Natural killer cell (primary cell): ENCODE results near the gene FXN. TPM values are rescaled to one million over a fixed set of nuclear protein-coding genes. Genes with fewer than 3 reads are reported as not detected.

ENCODE experiments used
- ATAC-seq, 3 donors: fragments of 150-1000 bp in 2 of 3; fragments of 200-7000 bp in 1 of 3; cut with Tn5 transposase; 1 replicate in 1 of 3; 2 replicates in 2 of 3; pipeline ENCODE4 v1.10.0; 2021; ENCODE audit warnings: mild to moderate bottlenecking in 2 of 3, moderate library complexity in 2 of 3
- DNase-seq, 2 donors: peaks; one replicate each; pipeline versions ENCODE4 v3.0.0 to v3.0.0-alpha.2; 2013 to 2021; ENCODE audit warnings: mixed read lengths in 1 of 2
- H3K27ac ChIP-seq: one replicate; pipeline ENCODE4 v1.5.1; 2013; ENCODE audit warnings: mild to moderate bottlenecking, low read length
- H3K27me3 ChIP-seq: one replicate; pipeline ENCODE4 v1.6.1; 2013; ENCODE audit warnings: low read length; ENCODE audit not compliant: control insufficient read depth, insufficient read depth
- H3K36me3 ChIP-seq: one replicate; pipeline ENCODE4 v1.6.1; 2013; ENCODE audit warnings: low read length; ENCODE audit not compliant: control insufficient read depth, insufficient read depth
- H3K4me1 ChIP-seq: one replicate; pipeline ENCODE4 v1.6.1; 2013; ENCODE audit warnings: low read length; ENCODE audit not compliant: control insufficient read depth, insufficient read depth
- H3K4me3 ChIP-seq: one replicate; pipeline ENCODE4 v1.5.1; 2013; ENCODE audit warnings: low read length
- H3K9me3 ChIP-seq: one replicate; pipeline ENCODE4 v1.6.1; 2013; ENCODE audit warnings: low read length; ENCODE audit not compliant: control insufficient read depth, insufficient read depth
- H3K27ac Mint-ChIP-seq, 2 donors: one replicate each; pipeline ENCODE4 v1.8.0; 2022; ENCODE audit warnings: mild to moderate bottlenecking in 2 of 2, mixed read lengths in 2 of 2, moderate library complexity in 1 of 2
- H3K27me3 Mint-ChIP-seq, 2 donors: one replicate each; pipeline ENCODE4 v1.8.0; 2022; ENCODE audit warnings: low read depth in 2 of 2, mixed read lengths in 2 of 2
- H3K36me3 Mint-ChIP-seq: one replicate; pipeline ENCODE4 v1.8.0; 2022; ENCODE audit warnings: mixed read lengths
- H3K4me1 Mint-ChIP-seq, 2 donors: one replicate each; pipeline ENCODE4 v1.8.0; 2022; ENCODE audit warnings: mixed read lengths in 2 of 2
- H3K4me3 Mint-ChIP-seq: one replicate; pipeline ENCODE4 v1.8.0; 2022; ENCODE audit warnings: mild to moderate bottlenecking, moderate library complexity, mixed read lengths
- H3K9me3 Mint-ChIP-seq, 2 donors: one replicate each; pipeline ENCODE4 v1.8.0; 2022; ENCODE audit warnings: mixed read lengths in 2 of 2
- CTCF ChIP-seq: fragments of 200-600 bp; IDR thresholded peaks from one replicate; pipeline ENCODE4 v1.8.0; 2022; ENCODE audit warnings: antibody characterized with exemption
- WGBS: methylation state at CpG from one replicate; pipeline ENCODE4 v1.1.7; 2013; ENCODE audit warnings: missing lambda C conversion rate; ENCODE audit not compliant: insufficient coverage; 5-methylcytosine and 5-hydroxymethylcytosine counted together
- intact Hi-C: fragments of 100-400 bp; cut with micrococcal nuclease; formaldehyde crosslinking; loops from one replicate; pipeline ENCODE4 v1.14.2; 2022
- total RNA-seq, 4 donors: library from RNA; stranded (reverse); fragments of 120-200 nt in 1 of 4; gene quantifications; one replicate each; pipeline versions ENCODE4 v1.2.3 to v1.2.4, GENCODE V29; 2013 to 2022

FXN gene
- total RNA-seq, 3 donors from 2014 or later (not counting 1 experiment from before 2014, with no cell fraction given), result 11.5 to 19.4 (median 18.9) TPM

GRCh38 chr9:69054989-69055388, 19.4 kb downstream of the FXN start:
- H3K27ac ChIP-seq, result no peak overlapping the region
- H3K4me1 ChIP-seq, result no peaks in the 10 kb centered on the region
- no peaks in the 10 kb centered on the region for H3K27me3 Mint-ChIP-seq
- no peaks in the 10 kb centered on the region for H3K27me3 ChIP-seq
- no peak for TF ChIP-seq CTCF
- H3K36me3 ChIP-seq, result peaks cover 15% of the 10 kb centered on the region
- H3K27ac Mint-ChIP-seq, result no peak overlapping the region
- H3K9me3 Mint-ChIP-seq, result no peaks in the 10 kb centered on the region
- no peaks in the 10 kb centered on the region for H3K9me3 ChIP-seq
- intact Hi-C loops, result loop anchor here (1.0 to 5.0 kb wide), 2 partner anchors 138 to 492 kb away; no protein-coding TSS in a partner anchor
- ATAC-seq, result no peak
- H3K4me1 Mint-ChIP-seq, result peaks cover 12 to 18% of the 10 kb centered on the region in 2 donors
- no peak overlapping the region for H3K4me3 ChIP-seq
- no peaks in the 10 kb centered on the region for H3K36me3 Mint-ChIP-seq
- no peak overlapping the region for H3K4me3 Mint-ChIP-seq
- DNase-seq, result no peak
- 60% methylated on average over 1 of the region's 1 CpG for WGBS

- Histone ChIP-seq H3K4me1 (peaks cover 7% of the 10 kb centered on the region), H3K36me3 (peaks cover 12% of the 10 kb centered on the region), H3K4me3 (no peak overlapping the region), H3K9me3 (no peaks in the 10 kb centered on the region), H3K27me3 (no peaks in the 10 kb centered on the region), H3K27ac (no peak overlapping the region)
- H3K36me3 Mint-ChIP-seq, result no peaks in the 10 kb centered on the region
- peaks cover 26 to 31% of the 10 kb centered on the region in 2 donors for H3K4me1 Mint-ChIP-seq
- no peak for TF ChIP-seq CTCF
- no peaks in the 10 kb centered on the region for H3K27me3 Mint-ChIP-seq
- H3K9me3 Mint-ChIP-seq, result no peaks in the 10 kb centered on the region
- no peak overlapping the region for H3K4me3 Mint-ChIP-seq
- 85% methylated on average over 4 of the region's 4 CpGs for WGBS
- peak overlapping the region; percentile 29 to 59 for H3K27ac Mint-ChIP-seq
- intact Hi-C loops, result no loop called here
- no peak for ATAC-seq
- DNase-seq, result no peak
Measured at GRCh38 chr9:69056191-69056815, 20.8 kb downstream of the FXN start.

- Mint-ChIP-seq H3K4me1 (peaks cover 32 to 35% of the 10 kb centered on the region in 2 donors), H3K9me3 (no peaks in the 10 kb centered on the region), H3K4me3 (no peak overlapping the region), H3K27me3 (no peaks in the 10 kb centered on the region), H3K36me3 (no peaks in the 10 kb centered on the region), H3K27ac (peak overlapping the region in 1 of 2 donors; percentile 9)
- 100% methylated on average over 2 of the region's 2 CpGs for WGBS
- DNase-seq, result no peak
- Histone ChIP-seq H3K27ac (no peak overlapping the region), H3K4me3 (no peak overlapping the region), H3K36me3 (peaks cover 12% of the 10 kb centered on the region), H3K9me3 (no peaks in the 10 kb centered on the region), H3K27me3 (no peaks in the 10 kb centered on the region), H3K4me1 (peaks cover 7% of the 10 kb centered on the region)
- intact Hi-C loops, result no loop called here
- ATAC-seq, result no peak
- no peak for TF ChIP-seq CTCF
Measured at GRCh38 chr9:69058101-69058500, 22.5 kb downstream of the FXN start.

- ATAC-seq, result peak in 2 of 3 donors; percentile 44 to 78
- no peak overlapping the region for H3K4me3 ChIP-seq
- Mint-ChIP-seq H3K4me3 (peak overlapping the region; percentile 61), H3K36me3 (no peaks in the 10 kb centered on the region), H3K27me3 (no peaks in the 10 kb centered on the region), H3K9me3 (no peaks in the 10 kb centered on the region), H3K4me1 (peaks cover 32 to 35% of the 10 kb centered on the region in 2 donors), H3K27ac (peak overlapping the region; percentile 49 to 64)
- DNase-seq, result no peak
- no peaks in the 10 kb centered on the region for H3K27me3 ChIP-seq
- TF ChIP-seq CTCF, result no peak
- peaks cover 8% of the 10 kb centered on the region for H3K36me3 ChIP-seq
- no peaks in the 10 kb centered on the region for H3K9me3 ChIP-seq
- H3K27ac ChIP-seq, result no peak overlapping the region
- 8% methylated on average over 1 of the region's 1 CpG for WGBS
- intact Hi-C loops, result no loop called here
- peaks cover 7% of the 10 kb centered on the region for H3K4me1 ChIP-seq
Measured at GRCh38 chr9:69060766-69061165, 25.2 kb downstream of the FXN start.
